H9 (cell line): ENCODE data around the gene MXD3. TPM values are rescaled to one million over a fixed set of nuclear protein-coding genes. Genes with fewer than 3 reads are reported as not detected.

Experiments
- DNase-seq: peaks from one replicate; pipeline ENCODE4 v3.0.0-alpha.2; 2017
- H2AFZ ChIP-seq: one replicate; pipeline ENCODE4 v1.6.1; 2013; ENCODE audit warnings: mild to moderate bottlenecking, low read length, control low read depth, moderate library complexity
- H2AK5ac ChIP-seq: 2 replicates; pipeline ENCODE4 v1.6.1; 2013; ENCODE audit warnings: low read length, control low read depth, mixed read lengths; ENCODE audit not compliant: insufficient read length
- H2BK120ac ChIP-seq: one replicate; pipeline ENCODE4 v1.6.1; 2013; ENCODE audit warnings: low read depth, mild to moderate bottlenecking, low read length, control low read depth, inconsistent platforms; ENCODE audit not compliant: poor library complexity, severe bottlenecking
- H2BK12ac ChIP-seq: 2 replicates; pipeline ENCODE4 v1.6.1; 2013; ENCODE audit warnings: low read length, control low read depth, mixed read lengths, low read depth; ENCODE audit not compliant: insufficient read length
- H2BK15ac ChIP-seq: 2 replicates; pipeline ENCODE4 v1.6.1; 2013; ENCODE audit warnings: low read depth, low read length, control low read depth
- H2BK20ac ChIP-seq: one replicate; pipeline ENCODE4 v1.6.1; 2013; ENCODE audit warnings: low read depth, mild to moderate bottlenecking, low read length, control low read depth, inconsistent platforms; ENCODE audit not compliant: poor library complexity, severe bottlenecking
- H2BK5ac ChIP-seq: 2 replicates; pipeline ENCODE4 v1.6.1; 2013; ENCODE audit warnings: low read length, control low read depth, mixed read lengths; ENCODE audit not compliant: insufficient read length
- H3K14ac ChIP-seq: 2 replicates; pipeline ENCODE4 v1.6.1; 2013; ENCODE audit warnings: low read length, control low read depth; ENCODE audit not compliant: insufficient read depth
- H3K18ac ChIP-seq: 2 replicates; pipeline ENCODE4 v1.6.1; 2013; ENCODE audit warnings: low read depth, mild to moderate bottlenecking, mixed read lengths, low read length, control low read depth; ENCODE audit not compliant: insufficient read length
- H3K23ac ChIP-seq: 2 replicates; pipeline ENCODE4 v1.6.1; 2013; ENCODE audit warnings: low read length, control low read depth, mixed read lengths, low read depth; ENCODE audit not compliant: insufficient read length
- H3K23me2 ChIP-seq: 2 replicates; pipeline ENCODE4 v1.6.1; 2013; ENCODE audit warnings: low read depth, mild to moderate bottlenecking, mixed read lengths, low read length, control low read depth; ENCODE audit not compliant: insufficient read length, poor library complexity, severe bottlenecking
- H3K27ac ChIP-seq: 2 replicates; pipeline ENCODE4 v1.5.1; 2013; ENCODE audit warnings: low read length, control low read depth, mixed read lengths, low read depth; ENCODE audit not compliant: insufficient read length
- H3K27me3 ChIP-seq: 2 replicates; pipeline ENCODE4 v1.6.1; 2013; ENCODE audit warnings: low read length, control low read depth, inconsistent platforms; ENCODE audit not compliant: insufficient read depth
- H3K4ac ChIP-seq: 2 replicates; pipeline ENCODE4 v1.6.1; 2013; ENCODE audit warnings: low read depth, mild to moderate bottlenecking, control low read depth, inconsistent platforms, low read length, moderate library complexity
- H3K4me1 ChIP-seq: 2 replicates; pipeline ENCODE4 v1.6.1; 2013; ENCODE audit warnings: low read length, control low read depth, inconsistent platforms; ENCODE audit not compliant: insufficient read depth
- H3K4me2 ChIP-seq: 2 replicates; pipeline ENCODE4 v1.6.1; 2013; ENCODE audit warnings: low read length, control low read depth, mixed read lengths; ENCODE audit not compliant: insufficient read length, insufficient read depth
- H3K56ac ChIP-seq: 2 replicates; pipeline ENCODE4 v1.6.1; 2013; ENCODE audit warnings: low read depth, mild to moderate bottlenecking, mixed read lengths, low read length, control low read depth; ENCODE audit not compliant: insufficient read length
- H3K79me1 ChIP-seq: 2 replicates; pipeline ENCODE4 v1.6.1; 2013; ENCODE audit warnings: low read depth, mild to moderate bottlenecking, moderate library complexity, low read length, control low read depth, inconsistent platforms; ENCODE audit not compliant: insufficient read depth, poor library complexity, severe bottlenecking
- H3K79me2 ChIP-seq: 2 replicates; pipeline ENCODE4 v1.6.1; 2013; ENCODE audit warnings: low read length, control low read depth, inconsistent platforms; ENCODE audit not compliant: insufficient read depth
- H3K9ac ChIP-seq: 2 replicates; pipeline ENCODE4 v1.6.1; 2013; ENCODE audit warnings: low read length, control low read depth, mixed read lengths; ENCODE audit not compliant: insufficient read length; ENCODE audit errors: extremely low read depth
- H3K9me3 ChIP-seq: one replicate; pipeline ENCODE4 v1.6.1; 2013; ENCODE audit warnings: low read depth, low read length, inconsistent platforms; ENCODE audit not compliant: control insufficient read depth
- H3T11ph ChIP-seq: one replicate; pipeline ENCODE4 v1.6.1; 2013; ENCODE audit warnings: mild to moderate bottlenecking, low read length, control low read depth, inconsistent platforms
- H4K20me1 ChIP-seq: one replicate; pipeline ENCODE4 v1.6.1; 2013; ENCODE audit not compliant: control insufficient read depth, insufficient read length, insufficient read depth
- H4K5ac ChIP-seq: 2 replicates; pipeline ENCODE4 v1.6.1; 2013; ENCODE audit warnings: low read depth, mild to moderate bottlenecking, mixed read lengths, low read length, control low read depth; ENCODE audit not compliant: insufficient read length
- H4K8ac ChIP-seq: replicated peaks from 2 replicates; pipeline ENCODE4 v1.6.1; 2013; ENCODE audit warnings: low read length, control low read depth, mixed read lengths, low read depth; ENCODE audit not compliant: insufficient read length
- H4K91ac ChIP-seq: 2 replicates; pipeline ENCODE4 v1.6.1; 2013; ENCODE audit warnings: low read depth, mild to moderate bottlenecking, moderate library complexity, mixed read lengths, low read length, control low read depth; ENCODE audit not compliant: insufficient read length
- H3K27ac Mint-ChIP-seq, 3 experiments: 2 replicates in 2 of 3; 3 replicates in 1 of 3; pipeline ENCODE4 v1.8.0; 2020 to 2021; ENCODE audit warnings: mixed read lengths in 3 of 3, mild to moderate bottlenecking in 1 of 3, moderate library complexity in 1 of 3
- H3K27me3 Mint-ChIP-seq: 2 replicates; pipeline ENCODE4 v1.8.0; 2021; ENCODE audit warnings: low read depth, mild to moderate bottlenecking, moderate library complexity, mixed read lengths
- H3K36me3 Mint-ChIP-seq, 3 experiments: 2 replicates in 2 of 3; 3 replicates in 1 of 3; pipeline ENCODE4 v1.8.0; 2020 to 2021; ENCODE audit warnings: low read depth in 3 of 3, mixed read lengths in 3 of 3; ENCODE audit not compliant: insufficient read depth in 1 of 3
- H3K4me1 Mint-ChIP-seq, 2 experiments: 2 replicates each; pipeline ENCODE4 v1.8.0; 2020; ENCODE audit warnings: mixed read lengths in 2 of 2
- H3K4me3 Mint-ChIP-seq, 2 experiments: 2 replicates in 1 of 2; 3 replicates in 1 of 2; pipeline ENCODE4 v1.8.0; 2020 to 2021; ENCODE audit warnings: mild to moderate bottlenecking in 2 of 2, mixed read lengths in 2 of 2, moderate library complexity in 1 of 2
- H3K9me3 Mint-ChIP-seq, 2 experiments: 2 replicates in 1 of 2; 3 replicates in 1 of 2; pipeline ENCODE4 v1.8.0; 2020; ENCODE audit warnings: mild to moderate bottlenecking in 2 of 2, mixed read lengths in 2 of 2, moderate library complexity in 1 of 2
- CTCF ChIP-seq: fragments of 200-600 bp; sonication (generic); conservative IDR thresholded peaks from 3 replicates; pipeline ENCODE4 v1.8.0; 2021; ENCODE audit warnings: antibody characterized with exemption, mild to moderate bottlenecking
- WGBS: extraction: QIAGEN DNeasy Blood & Tissue Kit; methylation state at CpG from one replicate; pipeline ENCODE4 v1.1.7; 2013; ENCODE audit warnings: missing lambda C conversion rate, low lambda C conversion rate, mixed read lengths; ENCODE audit not compliant: insufficient read length; ENCODE audit errors: extremely low coverage; 5-methylcytosine and 5-hydroxymethylcytosine counted together
- total RNA-seq: library from RNA; stranded (reverse); gene quantifications from 2 replicates; pipeline ENCODE4 v1.2.1, GENCODE V29; 2021

Gene MXD3
- total RNA-seq, 1 experiment from 2014 or later: 9.8 TPM

DNA sequence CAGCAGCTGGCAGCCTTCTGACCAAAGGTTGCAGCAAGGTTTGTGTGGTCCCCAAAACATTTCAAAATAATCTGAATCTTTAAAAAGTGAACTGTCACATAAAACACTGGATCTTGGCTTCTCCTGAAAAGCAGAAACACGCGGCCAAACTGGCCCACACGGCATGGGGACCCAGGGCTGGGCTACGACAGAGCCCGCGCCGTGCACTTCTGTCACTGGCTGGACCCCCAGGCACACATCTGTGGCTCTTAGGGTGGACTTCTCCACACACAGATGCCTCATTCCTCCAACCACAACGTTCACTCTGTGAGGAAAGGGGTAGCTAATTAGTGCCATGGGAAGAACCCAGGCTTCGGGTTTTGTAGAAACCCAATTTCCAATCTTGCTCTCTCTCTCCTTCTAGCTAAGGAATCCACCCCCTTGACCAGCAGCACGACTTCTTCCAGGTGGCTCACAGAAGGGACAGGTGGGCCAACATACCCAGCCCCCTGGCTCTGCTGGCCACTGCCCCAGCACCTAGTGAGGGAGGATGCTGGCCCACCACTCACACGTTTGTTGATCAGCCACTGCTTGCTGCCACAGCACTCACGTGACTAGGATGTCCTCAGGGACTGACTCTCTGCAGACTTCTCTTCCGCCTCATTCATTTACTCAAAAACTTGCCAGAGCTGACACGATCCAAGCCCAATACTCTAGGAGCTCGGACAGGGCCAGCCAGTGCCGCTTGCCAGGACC, 21.9 kb upstream of the MXD3 start:
- no peak overlapping the region for H3K4me2 ChIP-seq
- H4K8ac ChIP-seq: no peak overlapping the region
- H3K27ac Mint-ChIP-seq: peak overlapping the region in 1 of 3 experiments; percentile 84; a peak in 2 of 7 replicates
- no peak overlapping the region for H4K5ac ChIP-seq
- no peak overlapping the region for H3K23ac ChIP-seq
- DNase-seq: no peak
- H2BK5ac ChIP-seq: no peak overlapping the region
- H4K20me1 ChIP-seq: no peaks in the 10 kb centered on the region
- H3K4me1 ChIP-seq: no peaks in the 10 kb centered on the region; the same call in 1 of the 2 replicates
- H3K23me2 ChIP-seq: no peaks in the 10 kb centered on the region
- H3K18ac ChIP-seq: no peak overlapping the region
- H2AFZ ChIP-seq: no peak overlapping the region
- H2BK12ac ChIP-seq: no peak overlapping the region
- WGBS: no CpG with 5 or more reads among the region's 16 CpGs
- peaks cover 9 to 12% of the 10 kb centered on the region in 2 experiments for H3K4me1 Mint-ChIP-seq
- H3T11ph ChIP-seq: no peak overlapping the region
- no peak overlapping the region for H4K91ac ChIP-seq
- no peak overlapping the region for H3K14ac ChIP-seq
- H3K9me3 ChIP-seq: no peaks in the 10 kb centered on the region
- H3K27me3 Mint-ChIP-seq: no peaks in the 10 kb centered on the region
- no peaks in the 10 kb centered on the region for H3K79me2 ChIP-seq
- no peaks in the 10 kb centered on the region for H3K9me3 Mint-ChIP-seq
- no peak overlapping the region for H2BK15ac ChIP-seq
- no peaks in the 10 kb centered on the region for H3K79me1 ChIP-seq
- no peak overlapping the region for H2AK5ac ChIP-seq
- H3K27ac ChIP-seq: no peak overlapping the region
- peaks cover 16 to 76% (median 62%) of the 10 kb centered on the region in 3 experiments; a peak in 6 of 7 replicates for H3K36me3 Mint-ChIP-seq
- H2BK120ac ChIP-seq: no peak overlapping the region
- no peak overlapping the region for H3K4ac ChIP-seq
- no peak overlapping the region for H3K9ac ChIP-seq
- no peak for TF ChIP-seq CTCF
- H3K56ac ChIP-seq: no peak overlapping the region
- no peak overlapping the region for H2BK20ac ChIP-seq
- no peaks in the 10 kb centered on the region for H3K27me3 ChIP-seq
- no peak overlapping the region for H3K4me3 Mint-ChIP-seq
